Stimulated activated CD8-positive, alpha-beta memory T cell treated with anti-CD3 and anti-CD28 coated beads, Interleukin-7, amount 100 ng/mL, for 4 hours (primary cell): Measurements from ENCODE around the gene DDAH2.
A peak's percentile ranks its signal among the peaks of the same experiment; 100 is the strongest.
"Not testable (repeated sequence)": the region's sequence is repeated elsewhere in the genome, so short reads cannot be mapped to it uniquely, and the experiment has no call there.

Experiments
- DNase-seq, 2 donors: peaks; one replicate each; pipeline ENCODE4 v3.0.0-alpha.2; 2020; ENCODE audit warnings: low read depth in 2 of 2

DDAH2 gene

DNA sequence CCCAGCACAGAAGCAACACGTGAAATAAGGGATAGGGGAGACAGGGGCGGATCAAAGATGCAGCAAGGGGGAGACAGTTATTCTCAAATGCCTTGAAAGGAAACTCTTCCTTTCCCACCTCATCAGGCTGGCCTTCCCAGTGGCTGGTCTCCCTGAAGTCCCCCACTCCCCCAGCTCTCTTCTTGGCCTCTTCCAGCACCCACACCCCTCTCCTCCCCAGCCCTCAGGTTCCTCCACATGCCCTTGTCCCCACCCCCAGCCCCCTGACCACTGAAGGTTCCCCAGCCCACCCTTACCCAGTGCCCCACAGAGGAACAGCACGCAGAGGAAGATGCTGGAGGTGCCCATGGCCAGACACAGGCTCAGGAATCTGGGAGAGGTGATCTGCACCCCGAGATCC, 15.6 kb downstream of the DDAH2 start:
- DNase-seq: no peak

- no peak for DNase-seq
These were observed 16.8 kb downstream of the DDAH2 start for GRCh38 chr6:31712296-31712695.

- DNase-seq: no peak
These were observed 17.9 kb downstream of the DDAH2 start for GRCh38 chr6:31711233-31711632.

DNA sequence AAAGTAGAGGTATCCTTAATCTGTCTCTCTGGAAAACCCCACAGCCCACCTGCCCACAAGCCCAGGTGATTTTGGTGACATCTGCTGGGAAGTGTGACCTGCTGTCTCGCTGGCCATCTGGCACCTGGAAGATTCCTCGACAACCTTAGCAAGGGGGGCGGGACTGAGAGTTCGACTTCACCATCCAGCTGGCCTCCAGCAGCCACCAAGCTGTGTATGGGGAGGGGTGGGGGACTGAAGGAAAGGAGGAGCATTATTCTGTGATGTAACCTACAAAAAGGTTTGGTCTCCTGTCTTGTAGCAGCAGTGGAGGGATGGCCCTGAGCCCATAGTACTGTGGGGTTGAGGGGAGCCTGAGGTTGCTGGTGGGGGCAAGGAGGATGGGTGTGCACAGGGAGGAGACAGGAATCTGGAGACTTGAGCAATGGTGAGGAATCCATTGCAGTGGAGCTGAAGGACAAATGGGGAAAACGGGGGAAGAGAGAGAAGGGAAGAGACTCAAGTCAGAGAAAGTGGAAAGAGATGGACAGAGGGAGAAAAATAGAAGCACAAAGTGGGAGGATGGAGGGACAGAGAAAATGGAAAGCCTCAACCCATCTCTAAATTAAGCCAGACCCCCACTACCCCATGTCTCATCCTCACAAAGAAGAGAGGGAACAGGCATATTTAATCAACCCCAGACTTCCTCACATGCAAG, 18.4 kb downstream of the DDAH2 start:
- DNase-seq: no peak

- DNase-seq: not testable (repeated sequence)
These were observed 19.9 kb downstream of the DDAH2 start for GRCh38 chr6:31709157-31709556.

DNA sequence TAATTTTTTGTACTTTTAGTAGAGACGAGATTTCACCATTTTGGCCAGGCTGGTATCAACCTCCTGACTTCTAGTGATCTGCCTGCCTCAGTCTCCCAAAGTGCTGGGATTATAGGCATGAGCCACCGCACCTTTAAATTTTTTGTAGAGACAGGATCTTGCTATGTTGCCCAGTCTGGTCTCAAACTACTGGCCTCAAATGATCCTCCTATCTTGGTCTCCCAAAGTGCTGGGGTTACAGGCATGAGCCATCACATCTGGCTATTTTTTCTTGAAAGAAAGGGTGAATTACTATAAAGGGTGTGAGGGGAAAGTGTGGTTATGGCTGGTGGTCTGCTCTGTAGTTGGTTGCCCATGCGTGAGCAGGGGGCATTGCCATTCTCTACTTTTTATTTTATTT, 20.9 kb downstream of the DDAH2 start:
- DNase-seq: no peak

- no peak for DNase-seq
These were observed 21.4 kb downstream of the DDAH2 start for GRCh38 chr6:31707701-31708100.

GRCh38 chr6:31706599-31706998, 22.5 kb downstream of the DDAH2 start, which contains the start of gene LY6G6F:
LY6G6F (plus strand) TSS chr6:31706866; CDS start chr6:31706907, 41 bp downstream.
- no peak for DNase-seq

DNA sequence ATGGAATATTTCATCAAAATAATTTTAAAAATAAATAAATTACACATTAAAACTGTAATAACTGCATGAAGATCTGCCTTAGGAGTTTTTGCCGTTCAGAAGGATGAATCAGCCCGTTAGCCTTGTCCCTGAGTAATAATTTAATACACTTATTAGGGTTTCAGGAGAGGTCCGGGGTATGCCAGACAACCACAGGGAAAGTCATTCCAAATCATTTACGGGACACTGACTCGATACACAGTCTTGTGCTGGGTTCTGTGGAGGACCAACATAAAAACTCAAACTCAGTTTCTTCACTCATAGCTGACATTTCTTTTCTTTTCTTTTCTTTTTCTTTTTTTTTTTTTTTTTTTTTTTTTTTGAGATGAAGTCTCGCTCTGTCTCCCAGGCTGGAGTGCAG, 23.2 kb downstream of the DDAH2 start:
- DNase-seq: no peak

DNA sequence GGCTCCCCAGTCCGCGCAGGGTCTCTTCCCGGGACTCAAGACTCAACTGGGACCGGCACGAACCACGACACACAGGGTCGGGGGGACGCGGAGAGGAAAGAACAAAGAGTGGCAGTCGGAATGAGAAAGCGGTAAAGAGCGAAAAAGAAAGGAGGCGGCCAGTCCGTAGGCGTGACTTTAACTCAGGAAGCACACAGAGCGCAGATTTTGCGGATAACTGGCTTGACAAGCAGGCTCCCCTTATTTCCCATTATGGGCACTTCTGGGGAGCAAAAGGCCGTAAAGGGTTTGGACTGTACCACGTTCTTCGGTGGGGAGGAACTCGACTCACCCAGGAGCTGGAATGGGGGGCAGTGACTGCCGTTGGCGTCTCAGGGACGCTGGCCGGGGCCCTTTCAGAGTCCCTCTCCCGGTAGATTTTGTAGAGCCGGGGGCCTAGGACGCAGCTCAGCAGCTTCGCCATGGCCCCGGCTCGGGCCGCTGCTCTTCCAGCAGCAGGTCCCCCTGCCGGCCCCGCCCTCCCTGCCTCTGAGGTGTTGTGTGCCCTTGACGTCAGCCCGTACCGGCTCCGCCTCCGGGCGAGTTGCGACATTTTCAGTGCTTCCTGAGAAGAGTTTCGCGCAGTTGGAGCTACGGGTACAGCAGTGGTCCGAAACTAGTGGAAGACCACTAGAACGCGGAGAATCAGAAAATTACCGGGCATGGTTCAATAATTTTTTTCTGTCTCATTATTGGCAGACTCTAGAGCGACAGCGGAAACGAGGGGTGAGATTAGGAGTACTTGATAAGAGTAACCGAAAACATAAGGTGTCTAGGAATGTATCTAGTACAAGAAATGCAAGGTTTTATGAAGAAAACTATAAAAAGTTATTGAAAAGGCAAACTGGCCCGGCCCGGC, 26.0 kb downstream of the DDAH2 start, which contains the start of gene ABHD16A:
ABHD16A (minus strand) TSS at position 506 of the 898 bp plus-strand sequence; CDS start at position 463, 43 bp downstream.
- DNase-seq: peak; percentile 94 to 96

DNA sequence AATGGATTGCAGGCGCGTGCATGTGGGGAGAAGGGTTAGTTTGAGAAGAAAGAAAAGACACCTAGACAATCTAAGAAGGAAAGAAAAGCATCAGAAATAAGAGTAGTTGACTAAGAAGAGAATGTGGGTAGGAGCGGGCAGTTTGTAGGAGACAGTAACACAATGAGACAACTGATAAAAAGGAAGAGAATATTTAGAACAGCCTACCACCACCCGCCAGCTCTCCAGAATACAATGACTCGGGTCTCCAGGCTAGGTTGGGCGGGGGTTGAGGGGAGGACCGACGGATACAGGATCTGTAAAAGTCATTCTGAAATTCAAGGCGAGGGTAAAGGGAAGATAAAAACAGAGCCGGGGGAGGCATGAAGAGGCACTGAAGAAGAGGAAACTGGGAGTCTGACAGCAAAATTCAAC, 26.7 kb downstream of the DDAH2 start:
- DNase-seq: no peak

DNA sequence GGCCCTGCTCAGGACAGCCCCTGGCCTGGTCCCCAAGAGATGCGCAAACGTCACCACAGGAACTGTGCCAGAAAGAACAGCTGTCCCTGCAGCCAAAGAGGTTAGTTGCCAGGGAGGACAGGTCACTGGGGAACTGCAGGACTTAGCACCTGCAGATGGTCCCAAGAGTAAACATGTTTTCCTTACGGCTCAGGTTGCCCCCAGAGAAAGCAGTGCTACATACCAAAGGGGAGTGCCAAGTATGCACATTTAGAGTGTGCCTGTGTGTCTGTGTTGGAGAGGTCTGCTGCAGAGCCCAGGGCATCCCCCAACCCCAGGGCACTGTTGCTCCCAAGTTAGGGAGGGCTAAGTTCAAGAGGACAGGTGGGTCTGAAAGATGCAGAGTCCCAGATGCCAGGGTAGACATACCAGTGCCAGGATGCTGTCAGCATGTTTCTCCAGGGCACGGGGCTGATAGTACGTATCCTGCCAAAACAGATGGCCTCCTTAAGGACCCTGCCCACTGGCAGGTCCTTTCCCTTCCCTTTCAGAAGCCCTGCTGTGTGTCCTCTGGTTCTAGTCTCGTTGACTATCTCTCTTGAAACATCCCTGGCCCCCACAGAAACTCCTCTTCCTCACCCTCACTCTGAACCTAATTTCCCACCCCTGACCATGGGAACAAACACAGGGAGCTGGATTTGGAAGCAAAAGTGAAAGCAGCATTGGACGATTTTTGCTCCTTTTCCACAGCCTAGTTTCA, 27.3 kb downstream of the DDAH2 start:
- DNase-seq: no peak

GRCh38 chr6:31700740-31701401, 28.2 kb downstream of the DDAH2 start:
- DNase-seq: no peak

DNA sequence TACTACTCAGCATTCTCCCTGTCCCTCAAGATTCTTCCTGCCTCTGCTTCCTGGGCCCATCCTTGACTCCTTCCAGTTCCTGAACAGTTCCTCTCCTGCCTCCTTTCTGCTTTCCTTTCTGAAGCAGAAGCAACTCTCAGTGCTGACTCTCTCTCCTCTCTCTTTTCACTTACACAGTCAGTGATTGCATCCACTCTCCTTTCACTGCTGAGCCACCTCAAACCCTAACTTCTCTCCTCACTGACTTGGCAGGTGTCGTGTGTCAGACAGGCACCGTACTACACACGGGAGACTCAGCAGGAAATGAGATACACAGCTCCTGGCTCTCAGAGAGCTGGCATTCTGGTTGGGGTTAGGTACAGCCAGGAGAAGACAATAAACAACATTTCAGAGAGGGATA, 31.5 kb downstream of the DDAH2 start:
- no peak for DNase-seq

GRCh38 chr6:31693535-31693934, 35.6 kb downstream of the DDAH2 start:
- no peak for DNase-seq

GRCh38 chr6:31692886-31693285, 36.2 kb downstream of the DDAH2 start:
- no peak for DNase-seq

DNA sequence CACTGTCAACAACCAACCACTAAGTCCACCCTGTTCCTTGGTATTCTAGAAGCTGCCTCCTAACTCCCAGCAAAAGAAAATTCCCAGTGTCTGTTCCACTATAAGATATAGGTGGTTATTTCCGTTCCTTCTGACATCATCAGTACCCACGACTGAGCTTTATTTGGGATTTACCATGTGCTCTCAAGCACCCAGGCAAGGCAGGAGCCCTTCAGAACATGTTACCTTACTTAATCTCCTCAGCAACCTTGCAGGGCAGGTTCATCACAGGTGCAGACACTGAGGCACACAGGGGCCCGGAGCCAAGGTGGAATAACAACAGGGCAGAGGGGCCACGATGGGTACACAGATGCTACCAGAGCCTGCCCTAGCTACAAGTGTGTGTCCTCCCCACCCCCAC, 36.7 kb downstream of the DDAH2 start:
- DNase-seq: no peak

DNA sequence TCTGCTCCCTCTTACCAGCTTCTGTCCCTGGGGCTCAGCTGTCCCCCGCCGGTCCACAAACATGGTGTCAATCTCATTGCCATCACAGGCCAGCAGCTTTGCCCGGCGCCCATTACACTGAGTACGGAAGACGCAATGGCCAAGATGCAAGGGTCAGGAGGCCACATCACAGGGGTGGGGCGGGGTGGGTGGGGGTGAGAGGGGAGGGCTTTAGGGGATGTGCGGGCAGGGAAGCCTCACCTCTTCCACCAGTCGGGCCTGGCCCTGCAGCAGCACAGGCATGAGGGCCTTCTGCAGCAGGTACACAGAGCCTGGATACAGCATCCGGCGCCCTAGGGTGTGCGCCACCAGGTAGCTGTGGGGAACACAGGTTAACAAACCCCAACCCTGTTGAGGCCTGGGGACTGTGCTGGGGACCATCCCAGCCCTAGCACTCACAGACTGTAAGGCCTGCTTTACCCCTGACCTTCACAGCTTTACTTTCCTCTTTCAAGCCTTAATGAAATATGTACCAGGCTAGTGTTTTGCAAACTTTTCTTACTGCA, 37.5 kb downstream of the DDAH2 start:
- no peak for DNase-seq

DNA sequence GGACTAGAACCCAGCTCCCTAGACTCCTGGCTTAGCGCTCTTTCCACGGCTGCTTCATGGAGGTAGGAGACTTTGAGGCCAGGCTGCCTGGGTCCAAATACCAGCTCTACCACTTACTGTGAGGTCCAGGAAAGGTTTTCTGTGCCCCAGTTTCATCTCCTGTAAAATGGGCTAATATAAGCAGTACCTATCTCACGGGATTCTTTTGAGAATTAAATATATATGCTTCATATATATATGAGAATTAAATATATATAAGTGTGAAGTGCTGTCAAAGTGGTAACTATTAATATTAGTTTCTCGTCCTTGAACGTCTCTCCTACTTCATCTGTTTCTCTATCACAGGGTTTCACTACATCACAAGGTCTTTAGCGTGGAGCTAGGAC, 38.0 kb downstream of the DDAH2 start:
- DNase-seq: no peak

- DNase-seq: no peak
These were observed 38.6 kb downstream of the DDAH2 start for GRCh38 chr6:31690231-31691077.
